GM12878 (cell line): ENCODE measurements around the gene CORO1C. TPM values are rescaled to one million over a fixed set of nuclear protein-coding genes. Genes with fewer than 3 reads are reported as not detected.

Experiments used
- ATAC-seq: fragments of 200-7000 bp; cut with Tn5 transposase; 3 replicates; pipeline ENCODE4 v1.9.1; 2020; ENCODE audit warnings: mild to moderate bottlenecking, moderate library complexity
- BruUV-seq: library from RNA; stranded (reverse); fragments of 400-500 nt; replicated peaks from 2 replicates; lab custom pipeline; 2021; lab: Mats Ljungman, UMichigan
- CTCF ChIA-PET: fragments of 300-600 bp; sonication (Branson Sonifier 250); formaldehyde crosslinking; extraction: SDS; loops from one replicate; lab custom pipeline; 2021; ENCODE audit warnings: inconsistent platforms; lab: Yijun Ruan, JAX
- POLR2A ChIA-PET: fragments of 350-600 bp; formaldehyde crosslinking; extraction: SDS; loops from one replicate; lab custom pipeline; 2021; ENCODE audit warnings: inconsistent platforms; lab: Charles Lee
- RAD21 ChIA-PET: fragments of 300-600 bp; sonication (Branson Sonifier 250); formaldehyde crosslinking; loops from one replicate; lab custom pipeline; 2023; ENCODE audit warnings: antibody characterized with exemption; ENCODE audit not compliant: unreplicated experiment; lab: Charles Lee
- SMC1A ChIA-PET: fragments of 300-600 bp; sonication (Branson Sonifier 250); formaldehyde crosslinking; loops from one replicate; lab custom pipeline; 2023; ENCODE audit not compliant: unreplicated experiment, uncharacterized antibody; lab: Charles Lee
- DNase-seq: peaks from one replicate; pipeline ENCODE4 v3.0.0-alpha.2; 2011; ENCODE audit warnings: low read depth, low spot score
- FAIRE-seq: peaks from 3 replicates; lab custom pipeline; 2011; peaks lifted over from hg19 to GRCh38; lab: Jason Lieb, UNC
- H2AFZ ChIP-seq: 2 replicates; pipeline ENCODE4 v1.6.0; 2011; ENCODE audit warnings: low read depth, low read length, control low read depth; ENCODE audit not compliant: control insufficient read depth
- H3K27ac ChIP-seq: 2 replicates; pipeline ENCODE4 v1.5.1; 2011; ENCODE audit warnings: control low read depth; ENCODE audit not compliant: control insufficient read depth, insufficient read depth
- H3K27me3 ChIP-seq, 2 experiments: replicated peaks in 1 of 2; 2 replicates each; pipeline versions ENCODE4 v1.6.0 to v1.6.1; 2011; ENCODE audit warnings: low read length in 1 of 2; ENCODE audit not compliant: control insufficient read depth in 2 of 2, insufficient read depth in 2 of 2
- H3K36me3 ChIP-seq, 2 experiments: 2 replicates each; pipeline ENCODE4 v1.5.1; 2011; ENCODE audit warnings: low read length in 1 of 2; ENCODE audit not compliant: control insufficient read depth in 2 of 2, insufficient read depth in 2 of 2
- H3K4me1 ChIP-seq: 2 replicates; pipeline ENCODE4 v1.6.1; 2011; ENCODE audit warnings: mild to moderate bottlenecking, low read length, moderate library complexity, mixed read lengths; ENCODE audit not compliant: control insufficient read depth, insufficient read depth
- H3K4me2 ChIP-seq: 2 replicates; pipeline ENCODE4 v1.6.0; 2011; ENCODE audit warnings: control low read depth; ENCODE audit not compliant: control insufficient read depth, insufficient read depth
- H3K4me3 ChIP-seq: fragments of 200-600 bp; sonication (generic); 2 replicates; pipeline ENCODE4 v1.5.1; 2016
- H3K79me2 ChIP-seq: 2 replicates; pipeline ENCODE4 v1.6.0; 2011; ENCODE audit warnings: low read length; ENCODE audit not compliant: control insufficient read depth, insufficient read depth
- H3K9ac ChIP-seq: 2 replicates; pipeline ENCODE4 v1.8.0; 2011; ENCODE audit warnings: low read length, control low read depth, mixed read lengths; ENCODE audit not compliant: control insufficient read depth, insufficient read depth
- H3K9me3 ChIP-seq: replicated peaks from 3 replicates; pipeline ENCODE4 v1.5.1; 2011; ENCODE audit warnings: mild to moderate bottlenecking, low read length; ENCODE audit not compliant: control insufficient read depth, insufficient read depth
- H4K20me1 ChIP-seq: 2 replicates; pipeline ENCODE4 v1.6.0; 2011; ENCODE audit not compliant: control insufficient read depth, insufficient read depth
- CREM ChIP-seq: IDR thresholded peaks from 2 replicates; pipeline ENCODE4 v1.6.1; 2014; ENCODE audit warnings: antibody characterized with exemption, low read depth
- EGR1 ChIP-seq, 2 experiments: IDR thresholded peaks; 1 replicate in 1 of 2; 2 replicates in 1 of 2; pipeline ENCODE4 v1.6.1; 2011 to 2012; ENCODE audit warnings: low read depth in 2 of 2, low read length in 2 of 2, borderline replicate concordance in 1 of 2, mild to moderate bottlenecking in 1 of 2, moderate library complexity in 1 of 2
- JUND ChIP-seq: IDR thresholded peaks from 2 replicates; pipeline ENCODE4 v1.6.1; 2012; ENCODE audit warnings: low read depth, mild to moderate bottlenecking, low read length, improper control_type of control experiment, moderate library complexity
- MTA2 ChIP-seq: fragments of 450-650 bp; IDR thresholded peaks from 2 replicates; pipeline ENCODE4 v1.6.1; 2016; ENCODE audit warnings: low read depth, mild to moderate bottlenecking, moderate library complexity
- SPI1 ChIP-seq: IDR thresholded peaks from 2 replicates; pipeline ENCODE4 v1.6.1; 2011; ENCODE audit warnings: low read depth, mild to moderate bottlenecking, low read length, moderate library complexity, borderline replicate concordance; ENCODE audit not compliant: insufficient read depth
- USF2 ChIP-seq: IDR thresholded peaks from 2 replicates; pipeline ENCODE4 v1.6.1; 2011; ENCODE audit warnings: low read depth, low read length, improper control_type of control experiment, borderline replicate concordance
- WRNIP1 ChIP-seq: IDR thresholded peaks from 2 replicates; pipeline ENCODE4 v1.6.1; 2011; ENCODE audit warnings: low read depth, low read length, improper control_type of control experiment, borderline replicate concordance
- ZNF622 ChIP-seq: fragments of 450-650 bp; IDR thresholded peaks from 2 replicates; pipeline ENCODE4 v1.6.1; 2017; ENCODE audit warnings: mild to moderate bottlenecking, inconsistent platforms
- WGBS: methylation state at CpG from one replicate; pipeline ENCODE4 v1.1.6; 2016; ENCODE audit warnings: low lambda C conversion rate; ENCODE audit not compliant: insufficient replicate concordance, insufficient coverage; ENCODE audit errors: missing lambda C conversion rate; 5-methylcytosine and 5-hydroxymethylcytosine counted together
- in situ Hi-C: fragments of 300-500 bp; cut with MboI; formaldehyde crosslinking; loops from 9 replicates; pipeline ENCODE4 v1.14.3; 2018; ENCODE audit warnings: mixed read lengths
- intact Hi-C: fragments of 100-400 bp; cut with micrococcal nuclease; formaldehyde crosslinking; loops from one replicate; pipeline ENCODE4 v1.14.2; 2022; ENCODE audit not compliant: unreplicated experiment
- polyA plus RNA-seq, 11 experiments: library from polyadenylated mRNA; depleted of rRNA in 4 of 11; unstranded in 6 of 11; stranded (reverse) in 5 of 11; fragments of >200 nt; fragmentation: Nextera tagmentation in 4 of 11; fragmentation: Illumina TruSeq in 1 of 11; extraction: Ambion mirVana in 4 of 11; extraction: Trizol in 1 of 11; gene quantifications; 1 replicate in 1 of 11; 2 replicates in 10 of 11; pipeline versions ENCODE4 v1.2.1 to v1.2.3, GENCODE V29; 2011 to 2016; ENCODE audit warnings: inconsistent platforms in 2 of 11, missing spikeins in 2 of 11, low read depth in 1 of 11
- total RNA-seq, 4 experiments: library from RNA; depleted of rRNA in 3 of 4; stranded (reverse); fragments of >200 nt in 3 of 4; fragmentation: Illumina TruSeq in 1 of 4; extraction: Trizol in 1 of 4; gene quantifications; 2 replicates each; pipeline versions ENCODE4 v1.2.1 to v1.2.3, GENCODE V29; 2013 to 2021
- TF ChIP-seq, protein P1 (sequence below): IDR thresholded peaks from 2 replicates; pipeline ENCODE4 v1.6.1; 2012; ENCODE audit warnings: low read depth, low read length, improper control_type of control experiment

Gene CORO1C
- total and polyA plus RNA-seq, 10 of the 15 experiments (the other 5 are each of a cell fraction or from before 2014, with no cell fraction given), result 52.7 to 254 (median 171) TPM

- no peak for TF ChIP-seq MTA2
Measured at GRCh38 chr12:108671110-108671509, 60.2 kb downstream of the CORO1C start (continued).

DNA sequence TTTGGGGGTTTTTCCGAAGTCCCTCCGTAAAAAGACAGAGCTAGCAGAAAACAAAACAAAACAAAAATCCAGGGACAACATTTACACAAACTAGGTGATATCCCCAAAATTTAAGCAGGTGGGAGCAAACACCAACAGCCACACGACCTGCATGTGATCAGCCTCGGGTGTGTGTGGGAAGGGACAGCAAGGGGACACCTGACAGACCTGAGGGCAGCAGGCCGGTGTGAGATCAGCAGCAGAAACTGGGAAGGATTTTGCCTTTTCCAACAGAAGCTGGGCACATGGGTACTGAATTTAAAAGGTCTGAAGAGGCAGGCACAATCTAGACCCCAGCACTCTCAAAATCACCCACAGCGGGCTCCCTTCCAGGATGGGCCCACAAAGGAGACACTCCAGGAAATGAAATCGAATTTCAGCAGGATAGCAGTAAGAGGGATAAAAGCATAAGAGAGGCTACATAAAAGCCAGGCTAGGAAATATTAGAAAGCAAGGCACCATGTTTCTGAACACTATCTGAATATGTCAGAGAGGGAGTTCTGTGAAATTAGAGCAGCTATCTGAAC lies 61.2 kb downstream of the CORO1C start:
- Histone ChIP-seq H3K9ac (no peak overlapping the region), H2AFZ (no peak overlapping the region), H3K79me2 (peaks cover 44% of the 10 kb centered on the region), H3K4me2 (no peak overlapping the region), H3K4me1 (peaks cover 33% of the 10 kb centered on the region), H3K36me3 (peaks cover 4 to 18% of the 10 kb centered on the region in 2 experiments), H3K9me3 (no peaks in the 10 kb centered on the region), H4K20me1 (no peaks in the 10 kb centered on the region), H3K27ac (no peak overlapping the region), H3K4me3 (no peak overlapping the region), H3K27me3 (no peaks in the 10 kb centered on the region)
- WGBS, result 93% methylated on average over 7 of the region's 7 CpGs
- ChIA-PET SMC1A (interaction anchor here (0.9 to 11.9 kb wide), 11 partner anchors 9 to 181 kb away, joined by 3 to 293 read pairs (median 5); partner anchors contain the start of gene CORO1C), POLR2A (interaction anchor here (1.4 to 2.9 kb wide), 3 partner anchors 10 to 60 kb away, joined by 4 to 19 read pairs (median 8); no protein-coding TSS in a partner anchor), CTCF (interaction anchor here (1.7 to 11.0 kb wide), 10 partner anchors 9 to 281 kb away, joined by 4 to 252 read pairs (median 10); partner anchors contain the start of gene SELPLG), RAD21 (interaction anchor here (0.6 to 8.8 kb wide), 6 partner anchors 11 to 132 kb away, joined by 3 to 167 read pairs (median 5); no protein-coding TSS in a partner anchor)
- FAIRE-seq (no peak), ATAC-seq (no peak), DNase-seq (no peak)
- TF ChIP-seq JUND, result no peak
- TF ChIP-seq SPI1, result no peak
- TF ChIP-seq ZNF622, result no peak
- TF ChIP-seq, protein P1, sequence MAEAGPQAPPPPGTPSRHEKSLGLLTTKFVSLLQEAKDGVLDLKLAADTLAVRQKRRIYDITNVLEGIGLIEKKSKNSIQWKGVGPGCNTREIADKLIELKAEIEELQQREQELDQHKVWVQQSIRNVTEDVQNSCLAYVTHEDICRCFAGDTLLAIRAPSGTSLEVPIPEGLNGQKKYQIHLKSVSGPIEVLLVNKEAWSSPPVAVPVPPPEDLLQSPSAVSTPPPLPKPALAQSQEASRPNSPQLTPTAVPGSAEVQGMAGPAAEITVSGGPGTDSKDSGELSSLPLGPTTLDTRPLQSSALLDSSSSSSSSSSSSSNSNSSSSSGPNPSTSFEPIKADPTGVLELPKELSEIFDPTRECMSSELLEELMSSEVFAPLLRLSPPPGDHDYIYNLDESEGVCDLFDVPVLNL, result no peak
- TF ChIP-seq CREM, result no peak
- TF ChIP-seq USF2, result no peak
- no peak for TF ChIP-seq EGR1 (IDR thresholded peaks at IDR 0.05; ENCODE audit: borderline replicate concordance in 1 of 2, low read depth in 2 of 2, low read length in 2 of 2)
- TF ChIP-seq WRNIP1, result no peak
- no TSS peak for BruUV-seq
- intact Hi-C loops, result no loop called here
- in situ Hi-C loops, result no loop called here
